NCI-H2196 treated with DMSO at 0.1 percent for 48 hours (cell line): ENCODE results near the gene EVPLL.
"Not testable (repeated sequence)": the region's sequence is repeated elsewhere in the genome, so short reads cannot be mapped to it uniquely, and the experiment has no call there.

ENCODE experiments used
- DNase-seq: peaks from one replicate; lab custom pipeline; 2025; ENCODE audit not compliant: unreplicated experiment; lab: John Stamatoyannopoulos, UW

EVPLL gene

GRCh38 chr17:18379246-18380146 is 1.9 kb downstream of the EVPLL start:
- DNase-seq, result no peak

DNA sequence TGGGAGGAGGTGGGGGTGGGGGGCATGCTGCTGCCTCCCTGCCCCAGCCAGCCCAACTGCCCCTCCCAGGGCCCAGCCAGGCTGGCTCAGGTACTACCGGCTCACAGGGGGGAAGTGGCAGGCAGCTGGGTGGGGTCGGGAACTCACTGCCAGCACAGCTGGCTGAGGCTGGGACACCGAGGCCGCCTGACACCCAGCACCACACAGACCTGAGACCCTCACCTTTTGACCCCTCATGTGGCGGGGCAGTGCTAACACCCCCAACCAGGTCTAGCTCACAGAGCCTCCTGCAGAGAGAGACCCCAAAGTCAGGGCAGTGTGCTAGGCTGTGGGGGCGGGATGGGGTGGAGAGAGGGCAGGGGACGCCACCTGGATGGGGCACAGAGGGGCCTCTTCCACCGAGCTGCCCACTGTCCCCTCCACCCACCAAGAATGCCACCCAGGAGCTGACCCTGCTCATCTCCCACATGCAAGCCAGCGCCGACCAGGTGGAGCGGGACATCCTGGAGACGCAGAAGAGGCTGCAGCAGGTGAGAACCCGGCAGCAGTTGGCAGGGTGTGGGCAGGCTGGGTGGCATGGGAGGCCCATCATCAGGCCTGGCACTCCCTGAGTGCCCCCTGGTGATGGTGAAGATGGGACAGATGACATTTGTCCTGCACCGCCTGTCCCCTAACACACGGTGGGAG is 3.0 kb downstream of the EVPLL start:
- DNase-seq, result no peak

- no peak for DNase-seq
Observed at GRCh38 chr17:18381158-18381952, 3.8 kb downstream of the EVPLL start.

GRCh38 chr17:18381953-18382245 is 4.3 kb downstream of the EVPLL start:
- DNase-seq, result no peak

DNA sequence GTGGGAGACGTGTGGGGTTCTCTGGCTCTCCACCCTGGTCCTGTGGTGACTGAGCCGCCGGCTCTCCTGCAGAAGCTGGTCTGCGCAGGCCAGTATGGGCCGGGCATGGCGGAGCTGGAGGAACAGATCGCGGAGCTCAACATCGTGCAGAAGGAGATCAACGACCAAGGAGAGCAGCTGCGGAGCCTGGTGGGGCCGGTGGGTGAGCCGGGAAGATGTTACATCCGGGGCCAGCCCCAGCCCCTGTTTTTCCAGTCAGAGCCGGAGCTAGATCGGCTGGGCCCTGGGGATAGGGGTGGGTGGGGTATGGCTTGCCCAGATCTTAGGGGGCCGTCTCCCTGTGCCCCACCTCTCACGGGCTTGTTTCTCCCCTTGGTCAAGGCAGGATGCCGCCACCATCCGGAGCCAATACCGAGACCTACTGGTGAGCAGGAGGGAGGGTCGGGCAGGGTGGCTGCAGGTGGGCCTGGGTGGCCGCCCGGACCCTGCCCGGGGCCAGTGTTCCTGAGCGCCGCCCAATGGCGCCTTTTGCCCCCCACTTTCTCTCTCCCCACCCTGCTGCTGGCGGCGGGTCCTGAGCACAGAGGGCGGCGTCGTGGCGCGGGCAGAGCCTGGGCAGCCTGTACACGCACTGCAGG is 5.0 kb downstream of the EVPLL start:
- no peak for DNase-seq

GRCh38 chr17:18383079-18383481 is 5.5 kb downstream of the EVPLL start:
- DNase-seq, result not testable (repeated sequence)

GRCh38 chr17:18384271-18384670 is 6.7 kb downstream of the EVPLL start:
- DNase-seq, result not testable (repeated sequence)

GRCh38 chr17:18387583-18387982 is 10.0 kb downstream of the EVPLL start:
- DNase-seq, result not testable (repeated sequence)

- not testable (repeated sequence) for DNase-seq
Observed at GRCh38 chr17:18388266-18388665, 10.7 kb downstream of the EVPLL start.

DNA sequence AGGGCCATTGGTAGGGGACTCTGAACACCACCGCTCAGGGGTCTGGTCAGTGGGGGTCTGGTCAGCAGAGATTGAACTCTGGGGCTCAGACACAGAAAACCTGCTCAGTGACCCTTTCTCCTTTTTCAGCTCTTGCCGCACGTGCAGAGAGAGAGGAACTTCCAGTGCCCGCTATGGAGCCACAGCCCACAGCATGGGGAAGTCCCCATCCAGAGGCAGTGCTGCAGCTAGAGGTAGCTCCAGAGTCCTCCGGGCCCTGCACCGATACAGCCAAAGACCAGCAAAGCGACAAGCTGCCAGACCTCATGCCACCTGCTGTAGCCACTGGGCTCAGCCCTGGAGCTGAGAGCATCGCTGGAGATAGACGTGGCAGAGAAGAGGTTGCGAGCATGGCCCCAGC is 11.2 kb downstream of the EVPLL start:
- DNase-seq, result not testable (repeated sequence)

DNA sequence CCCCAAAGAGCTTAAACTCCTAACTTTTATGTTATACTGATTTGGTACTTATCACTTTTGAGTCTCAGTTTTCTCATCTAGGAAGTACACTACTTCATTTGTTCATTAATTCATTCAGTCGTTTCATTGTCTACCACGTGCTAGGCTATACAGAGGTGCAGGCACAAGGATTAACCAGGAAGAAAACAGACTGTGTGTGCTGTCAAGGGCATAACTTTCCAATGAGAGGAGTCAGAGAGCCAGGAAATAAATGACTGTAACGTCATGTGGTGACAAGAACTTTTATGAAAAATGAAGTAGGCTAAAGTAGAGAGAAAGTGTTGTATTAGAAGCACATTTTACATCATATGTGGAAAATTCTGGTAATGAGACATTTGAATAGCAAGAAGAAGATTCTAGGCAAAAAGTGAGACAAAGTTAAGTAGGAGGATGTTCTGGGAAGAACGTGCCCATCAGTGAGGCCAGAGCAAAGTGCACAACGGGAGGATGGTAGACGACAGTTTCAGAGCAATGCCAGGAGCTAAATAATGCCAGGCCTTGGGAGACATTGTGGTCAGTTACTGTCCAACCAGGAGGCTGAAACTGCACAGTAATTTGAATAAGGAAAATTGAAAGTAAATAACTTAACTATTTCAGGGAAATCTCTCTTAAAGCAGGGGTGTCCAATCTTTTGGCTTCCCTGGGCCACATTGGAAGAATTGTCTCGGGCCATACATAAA is 24.5 kb downstream of the EVPLL start:
- not testable (repeated sequence) for DNase-seq

DNA sequence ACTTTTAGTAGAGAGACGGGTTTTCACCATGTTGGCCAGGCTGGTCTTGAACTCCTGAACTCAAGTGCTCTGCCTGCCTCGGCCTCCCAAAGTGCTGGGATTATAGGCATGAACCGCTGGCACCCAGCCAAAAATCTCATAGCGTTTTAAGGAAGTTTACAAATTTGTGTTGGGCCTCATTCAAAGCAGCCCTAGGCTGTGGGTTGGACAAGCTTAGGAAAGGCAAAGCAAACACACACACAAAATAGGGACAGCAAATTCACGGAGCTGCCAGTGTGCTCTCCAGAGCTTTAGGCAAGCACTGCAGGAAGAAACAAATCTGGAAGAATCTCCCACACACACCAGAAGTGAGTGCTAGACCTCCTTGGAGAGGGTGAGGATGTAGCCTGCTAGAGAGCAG is 25.6 kb downstream of the EVPLL start:
- DNase-seq, result not testable (repeated sequence)

DNA sequence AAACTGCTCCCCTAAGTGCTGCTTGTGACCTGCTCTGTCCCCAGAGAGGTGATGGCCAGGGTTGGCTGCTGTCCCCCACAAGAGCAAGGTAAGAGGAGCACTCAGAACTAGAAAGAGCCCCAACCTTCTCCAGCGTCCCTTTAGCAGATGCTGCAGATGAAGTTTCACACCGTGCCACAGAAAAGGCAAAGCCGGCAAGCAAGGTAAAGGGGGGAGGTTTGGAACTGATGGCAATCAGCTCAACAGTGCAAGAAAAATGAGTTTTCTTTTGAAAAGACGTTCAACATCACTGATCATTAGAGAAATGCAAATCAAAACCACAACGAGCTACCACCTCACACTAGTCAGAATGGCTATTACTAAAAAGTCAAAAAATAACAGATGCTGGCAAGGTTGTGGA is 26.0 kb downstream of the EVPLL start:
- DNase-seq, result not testable (repeated sequence)

GRCh38 chr17:18408906-18409305 is 31.3 kb downstream of the EVPLL start:
- DNase-seq, result not testable (repeated sequence)

GRCh38 chr17:18409321-18409720 is 31.7 kb downstream of the EVPLL start:
- DNase-seq, result not testable (repeated sequence)

DNA sequence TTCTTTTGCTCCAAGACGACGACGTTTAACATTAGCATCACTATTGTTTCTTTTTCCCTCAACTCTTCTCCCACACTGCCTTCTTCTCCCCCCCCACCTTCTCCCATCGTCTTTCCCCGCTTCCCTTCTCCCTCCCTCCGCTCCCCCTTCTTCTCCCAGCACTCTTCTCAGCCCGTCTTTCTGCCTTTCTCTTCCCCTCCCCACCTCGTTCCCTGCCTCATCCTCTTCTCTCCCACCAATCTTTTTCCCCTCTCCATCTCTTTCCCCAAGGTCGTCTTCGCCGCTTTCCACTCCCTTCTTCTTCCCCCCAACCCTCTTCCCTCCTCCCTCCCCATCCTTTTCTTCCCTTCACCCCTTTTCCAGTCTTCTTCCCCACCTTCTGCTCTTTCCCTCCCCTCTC is 33.2 kb downstream of the EVPLL start:
- DNase-seq, result not testable (repeated sequence)

DNA sequence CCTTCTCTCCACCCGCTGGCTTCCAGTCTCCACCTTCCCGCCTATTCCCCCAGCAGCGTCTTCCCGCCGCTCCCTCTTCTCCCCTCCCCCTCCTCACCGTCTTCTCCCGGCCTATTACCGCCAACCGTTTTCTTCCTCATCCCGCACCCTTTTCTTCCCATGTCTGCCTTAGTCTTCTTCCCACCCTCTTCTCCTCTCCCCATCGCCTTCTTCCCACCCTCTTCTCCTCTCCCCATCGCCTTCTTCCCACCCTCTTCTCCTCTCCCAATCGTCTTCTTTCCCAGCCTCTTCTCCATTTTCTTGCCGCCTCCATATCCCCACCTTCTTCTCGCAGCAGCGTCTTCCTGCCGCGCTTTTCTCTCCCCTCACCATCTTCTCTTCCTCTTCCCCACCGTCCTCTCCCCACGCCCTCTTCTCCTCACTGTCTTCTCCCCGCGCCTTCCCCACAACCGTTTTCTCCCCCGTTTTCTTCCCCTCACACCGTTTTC is 33.8 kb downstream of the EVPLL start:
- DNase-seq, result not testable (repeated sequence)

DNA sequence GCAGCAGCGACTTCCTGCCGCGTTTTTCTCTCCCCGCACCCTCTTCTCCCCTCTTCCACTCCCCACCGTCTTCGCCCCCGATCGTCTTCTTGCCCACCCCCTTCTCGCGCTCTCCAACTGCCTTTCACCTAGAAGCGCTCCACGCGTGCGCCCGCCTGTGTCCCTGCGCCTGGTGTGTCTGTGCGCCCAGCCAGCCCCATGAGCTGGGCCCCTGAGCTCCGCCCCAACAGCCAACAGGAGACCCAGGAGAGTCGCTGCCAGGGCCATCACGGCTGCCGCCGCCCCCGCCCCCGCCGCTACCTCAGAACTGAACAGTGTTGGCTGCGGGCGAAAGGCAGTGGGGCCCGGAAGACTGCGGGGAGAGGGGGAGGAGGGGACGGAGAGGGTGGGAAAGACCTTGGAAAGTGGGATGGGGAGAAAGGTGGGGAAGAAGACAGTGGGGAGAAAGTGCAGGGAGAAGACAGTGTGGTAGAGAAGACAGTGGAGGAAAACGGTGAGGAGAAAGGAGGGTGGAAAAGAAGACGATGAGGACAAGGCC is 34.5 kb downstream of the EVPLL start:
- not testable (repeated sequence) for DNase-seq

DNA sequence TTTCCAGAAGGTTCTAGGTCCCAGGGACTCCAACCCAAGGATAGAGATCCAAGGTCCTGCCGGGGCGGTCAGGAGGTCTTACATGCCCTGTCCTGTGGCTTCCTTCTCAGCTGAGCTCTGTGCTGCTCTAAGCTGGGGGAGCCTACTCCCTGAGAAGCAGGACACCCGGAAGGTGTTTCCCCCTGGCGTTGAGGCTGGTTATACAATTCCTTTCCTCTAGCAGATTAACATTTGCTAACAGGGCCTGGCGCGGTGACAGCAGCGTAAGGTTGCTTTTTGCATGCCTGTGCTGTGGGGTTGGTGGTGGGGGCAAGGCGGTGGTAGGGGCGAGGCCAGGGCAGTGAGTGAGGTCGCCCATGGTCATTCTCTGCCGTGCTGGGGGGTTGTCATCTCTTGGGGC is 43.9 kb downstream of the EVPLL start:
- not testable (repeated sequence) for DNase-seq

GRCh38 chr17:18422464-18422863 is 44.9 kb downstream of the EVPLL start:
- not testable (repeated sequence) for DNase-seq
